H4 (cell line): ENCODE data around the gene ICOSLG. TPM values are rescaled to one million over a fixed set of nuclear protein-coding genes. Genes with fewer than 3 reads are reported as not detected.
"Not testable (repeated sequence)": the region's sequence is repeated elsewhere in the genome, so short reads cannot be mapped to it uniquely, and the experiment has no call there.

ENCODE experiments used
- DNase-seq: peaks from one replicate; pipeline ENCODE4 v3.0.0-alpha.2; 2015; ENCODE audit warnings: low spot score
- total RNA-seq: library from RNA; depleted of rRNA; stranded (reverse); fragments of >200 nt; shearing (Covaris generic); gene quantifications from 2 replicates; pipeline ENCODE4 v1.2.3, GENCODE V29; 2014; rRNA removed

ICOSLG gene, protein sequence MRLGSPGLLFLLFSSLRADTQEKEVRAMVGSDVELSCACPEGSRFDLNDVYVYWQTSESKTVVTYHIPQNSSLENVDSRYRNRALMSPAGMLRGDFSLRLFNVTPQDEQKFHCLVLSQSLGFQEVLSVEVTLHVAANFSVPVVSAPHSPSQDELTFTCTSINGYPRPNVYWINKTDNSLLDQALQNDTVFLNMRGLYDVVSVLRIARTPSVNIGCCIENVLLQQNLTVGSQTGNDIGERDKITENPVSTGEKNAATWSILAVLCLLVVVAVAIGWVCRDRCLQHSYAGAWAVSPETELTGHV
- total RNA-seq = 0.33 and 0.80 TPM in 2 replicates

DNA sequence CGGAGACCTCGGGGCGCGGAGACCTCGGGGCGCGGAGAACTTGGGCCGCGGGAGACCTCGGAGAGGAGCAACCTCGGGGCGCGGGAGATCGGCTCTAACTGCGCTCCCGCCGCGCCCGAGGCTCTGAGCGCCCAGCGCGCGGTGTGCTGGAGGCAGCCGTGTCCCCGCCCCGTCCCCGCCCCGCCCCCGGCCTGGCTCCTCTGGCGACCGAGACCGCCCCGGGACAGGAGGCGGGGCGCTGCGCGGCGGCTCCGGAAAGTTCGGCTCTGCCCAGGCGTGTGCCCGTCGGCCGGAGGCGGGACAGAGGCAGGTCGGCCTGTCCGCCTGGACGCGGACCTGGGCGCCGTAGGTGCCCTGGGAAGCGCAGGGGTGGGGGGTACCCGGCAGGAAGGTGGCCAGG lies at the start of gene ICOSLG:
Gene ICOSLG (minus strand): TSS at position 102 of the 400 bp plus-strand sequence. CDS start 126 bp downstream, outside the sequence.
- not testable (repeated sequence) for DNase-seq

DNA sequence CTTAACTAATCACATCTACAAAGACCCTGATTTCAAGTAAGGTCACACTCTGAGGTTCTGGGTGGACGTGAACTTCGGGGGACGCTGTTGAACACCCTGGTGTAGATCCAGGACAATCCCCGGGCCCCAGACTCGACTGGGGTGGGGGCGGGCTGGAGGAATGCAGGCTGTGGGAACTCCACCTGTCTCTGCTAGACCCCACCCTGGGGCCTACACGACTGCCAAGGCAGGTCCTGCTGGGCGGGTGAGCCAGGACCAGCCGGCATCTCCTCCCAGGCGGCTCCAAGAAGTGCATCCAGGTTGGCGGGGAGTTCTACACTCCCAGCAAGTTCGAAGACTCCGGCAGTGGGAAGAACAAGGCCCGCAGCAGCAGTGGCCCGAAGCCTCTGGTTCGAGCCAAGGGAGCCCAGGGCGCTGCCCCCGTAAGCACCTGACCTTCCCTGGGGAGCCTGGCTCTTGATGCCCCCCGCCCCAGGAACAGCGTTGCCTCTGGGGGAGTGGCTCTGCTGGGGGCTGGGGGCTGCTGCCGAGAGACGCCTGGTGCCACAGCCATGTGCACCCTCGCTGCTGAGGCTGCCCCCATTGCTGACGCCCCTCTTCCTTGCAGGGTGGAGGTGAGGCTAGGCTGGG lies 48.8 kb upstream of the ICOSLG start:
- DNase-seq = no peak

DNA sequence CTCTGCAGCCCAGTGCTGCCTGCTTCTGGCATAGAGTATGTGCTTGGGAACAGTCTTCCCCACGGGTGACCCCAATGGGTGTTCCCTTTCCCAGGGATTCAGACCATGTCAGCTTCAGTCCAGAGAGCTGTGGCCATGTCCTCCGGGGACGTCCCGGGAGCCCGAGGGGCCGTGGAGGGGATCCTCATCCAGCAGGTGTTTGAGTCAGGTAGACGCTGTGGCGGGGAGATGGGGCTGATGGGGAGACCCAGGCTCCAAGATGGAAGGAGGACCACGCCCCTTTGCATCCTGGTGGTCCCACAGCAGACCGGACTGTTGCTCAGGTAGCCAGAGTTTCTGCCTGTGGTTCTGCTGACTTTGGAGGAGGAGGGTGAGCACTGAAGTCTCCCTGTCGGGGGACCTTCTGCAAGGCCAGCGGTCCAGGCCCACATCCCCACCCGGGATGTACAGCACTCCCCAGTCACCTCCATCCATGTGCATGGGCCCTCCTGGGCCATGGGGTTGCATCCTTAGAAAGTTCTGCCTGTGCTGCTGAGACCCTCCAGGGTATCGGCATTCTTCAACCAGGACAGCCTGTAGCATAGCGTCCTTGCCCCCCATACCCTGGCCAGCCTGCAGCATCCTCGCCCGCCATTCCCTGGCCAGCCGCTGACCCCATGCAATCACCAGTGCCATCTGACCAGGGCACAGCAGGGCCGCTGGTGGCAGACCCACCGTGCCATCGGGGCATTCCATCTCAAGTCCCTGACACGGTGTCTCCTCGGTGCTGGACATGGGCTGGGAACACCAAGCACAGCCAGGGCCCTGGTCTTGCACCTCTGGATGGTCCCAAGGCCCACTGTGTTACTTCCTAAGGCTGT lies 47.7 kb upstream of the ICOSLG start:
- no peak for DNase-seq

DNA sequence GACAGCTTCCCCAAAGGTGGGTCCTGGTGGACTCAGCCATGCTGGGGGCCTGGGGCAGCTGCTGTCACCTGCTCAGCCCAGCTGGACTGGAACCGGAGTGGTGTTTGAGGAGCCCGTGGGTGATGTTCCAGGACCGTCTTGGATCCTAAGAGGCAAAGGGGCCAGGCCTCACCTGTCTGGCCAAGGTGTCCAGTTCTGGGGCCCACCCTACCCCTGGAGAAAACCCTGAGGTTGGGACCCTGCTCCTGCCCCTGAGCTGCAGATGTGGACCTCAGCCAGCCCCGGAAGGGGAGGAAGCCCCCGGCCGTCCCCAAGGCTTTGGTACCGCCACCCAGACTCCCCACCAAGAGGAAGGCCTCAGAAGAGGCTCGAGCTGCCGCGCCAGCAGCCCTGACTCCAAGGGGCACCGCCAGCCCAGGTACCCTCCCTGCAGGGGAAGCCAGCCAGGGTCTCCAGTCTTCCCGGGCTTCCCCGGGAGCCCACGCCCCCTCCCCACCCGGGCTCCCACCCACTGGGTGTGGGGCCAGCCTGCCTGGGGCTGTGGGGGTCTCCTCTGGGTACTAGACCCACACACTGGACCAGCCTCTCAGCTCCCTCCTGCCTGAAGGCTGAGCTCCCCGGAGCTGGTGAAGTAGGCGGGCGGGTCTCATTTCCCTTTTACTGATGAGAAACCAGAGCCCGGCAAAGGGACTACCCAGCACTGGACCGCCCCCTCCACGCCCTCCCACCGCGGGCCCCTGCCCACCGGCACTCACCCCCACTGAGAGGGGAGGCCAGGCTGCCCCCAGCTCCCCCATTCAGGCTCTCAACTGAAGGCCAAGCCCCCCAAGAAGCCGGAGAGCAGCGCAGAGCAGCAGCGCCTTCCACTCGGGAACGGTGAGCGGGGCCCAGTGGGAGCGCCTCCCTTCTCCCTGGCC lies 46.2 kb upstream of the ICOSLG start:
- no peak for DNase-seq

DNA sequence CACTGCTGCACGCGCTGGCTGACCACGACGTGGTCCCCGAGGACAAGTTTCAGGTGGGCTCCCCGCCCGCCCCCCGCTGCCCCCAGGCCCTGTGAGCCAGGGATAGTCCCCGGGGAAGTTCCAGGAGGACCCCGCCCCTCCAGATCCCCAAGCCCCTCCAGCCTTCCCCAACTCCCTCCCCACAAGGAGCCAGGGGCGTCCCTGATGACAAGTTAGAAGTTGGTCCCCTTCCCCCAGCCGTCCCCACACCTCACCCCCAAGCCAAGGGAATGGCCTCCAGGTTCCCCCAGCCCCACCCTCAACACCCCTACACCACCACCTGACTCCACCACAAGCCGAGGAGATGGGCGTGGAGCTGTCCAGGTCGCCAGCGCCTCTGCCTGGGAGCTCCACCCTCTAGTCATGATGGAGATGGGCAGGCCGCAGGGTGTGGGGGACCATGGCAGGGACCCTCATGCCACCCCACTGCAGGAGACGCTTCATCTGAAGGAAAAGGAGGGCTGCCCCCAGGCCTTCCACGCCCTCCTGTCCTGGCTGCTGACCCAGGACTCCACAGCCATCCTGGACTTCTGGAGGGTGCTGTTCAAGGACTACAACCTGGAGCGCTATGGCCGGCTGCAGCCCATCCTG lies 45.5 kb upstream of the ICOSLG start:
- no peak for DNase-seq

DNA sequence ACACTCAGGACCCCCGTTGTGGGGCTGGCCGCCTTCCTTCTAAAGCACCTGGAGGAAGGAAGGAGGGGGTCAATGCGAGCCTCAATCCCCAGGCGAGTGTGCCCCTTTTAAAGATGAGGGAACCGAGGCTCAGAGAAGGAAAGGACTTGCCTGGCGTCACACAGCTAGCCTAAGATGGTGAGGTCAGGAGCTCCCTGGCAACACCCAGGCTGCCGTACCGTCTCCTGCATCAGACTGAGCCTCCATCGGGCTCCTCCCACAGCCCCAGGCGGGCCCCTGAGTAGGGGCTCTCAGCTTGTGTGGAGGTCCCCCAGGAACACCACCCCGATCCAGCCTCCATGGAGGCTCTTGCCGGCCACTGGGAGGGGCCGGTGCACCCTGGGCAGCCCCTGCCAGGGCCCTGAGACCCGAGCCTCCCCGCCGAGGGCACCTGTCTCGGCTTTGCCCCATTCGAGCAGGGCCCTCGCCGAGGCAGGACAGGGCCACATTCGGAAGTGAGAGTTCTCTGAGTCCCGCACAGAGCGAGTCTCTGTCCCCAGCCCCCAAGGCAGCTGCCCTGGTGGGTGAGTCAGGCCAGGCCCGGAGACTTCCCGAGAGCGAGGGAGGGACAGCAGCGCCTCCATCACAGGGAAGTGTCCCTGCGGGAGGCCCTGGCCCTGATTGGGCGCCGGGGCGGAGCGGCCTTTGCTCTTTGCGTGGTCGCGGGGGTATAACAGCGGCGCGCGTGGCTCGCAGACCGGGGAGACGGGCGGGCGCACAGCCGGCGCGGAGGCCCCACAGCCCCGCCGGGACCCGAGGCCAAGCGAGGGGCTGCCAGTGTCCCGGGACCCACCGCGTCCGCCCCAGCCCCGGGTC lies 44.6 kb upstream of the ICOSLG start, which contains the start of gene AIRE:
Gene AIRE (plus strand): TSS at position 739 of the 855 bp plus-strand sequence. CDS start 131 bp downstream, outside the sequence.
- DNase-seq = no peak

DNA sequence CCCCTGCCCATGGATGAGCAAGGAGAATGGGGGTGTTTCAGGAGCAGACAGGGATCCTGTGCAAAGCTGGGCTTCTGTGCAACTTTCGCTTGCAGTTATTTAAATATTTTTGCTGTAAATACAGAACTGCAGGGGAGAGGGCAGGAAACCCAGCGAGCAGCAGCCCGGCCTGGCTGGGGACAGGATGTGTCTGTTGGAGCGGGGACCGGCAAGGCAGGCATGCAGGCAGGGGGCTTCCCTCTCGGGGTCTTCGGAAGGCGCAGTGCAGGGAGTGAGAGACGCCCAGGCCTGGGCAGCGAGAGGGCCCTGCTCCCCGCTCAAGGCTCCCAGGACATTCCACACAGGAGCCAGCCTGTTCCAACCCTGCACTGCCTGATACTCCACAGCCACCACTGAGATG lies 43.2 kb upstream of the ICOSLG start:
- DNase-seq = no peak

DNA sequence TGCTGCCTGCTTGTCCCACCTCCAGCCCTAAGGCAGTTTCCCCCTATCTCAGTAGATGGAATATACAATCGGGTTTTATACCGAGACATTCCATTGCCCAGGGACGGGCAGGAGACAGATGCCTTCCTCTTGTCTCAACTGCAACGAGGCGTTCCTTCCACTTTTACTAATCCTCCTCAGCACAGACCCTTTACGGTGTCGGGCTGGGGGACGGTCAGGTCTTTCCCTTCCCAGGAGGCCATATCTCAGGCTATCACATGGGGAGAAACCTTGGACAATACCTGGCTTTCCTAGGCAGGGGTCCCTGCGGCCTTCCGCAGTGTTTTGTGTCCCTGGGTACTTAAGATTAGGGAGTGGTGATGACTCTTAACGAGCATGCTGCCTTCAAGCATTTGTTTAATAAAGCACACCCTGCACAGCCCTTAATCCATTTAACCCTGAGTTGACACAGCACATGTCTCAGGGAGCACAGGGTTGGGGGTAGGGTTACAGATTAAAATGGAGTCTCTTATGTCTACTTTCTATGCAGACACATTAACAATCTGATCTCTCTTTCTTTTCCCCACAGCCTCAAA lies 42.6 kb upstream of the ICOSLG start:
- DNase-seq = not testable (repeated sequence)

DNA sequence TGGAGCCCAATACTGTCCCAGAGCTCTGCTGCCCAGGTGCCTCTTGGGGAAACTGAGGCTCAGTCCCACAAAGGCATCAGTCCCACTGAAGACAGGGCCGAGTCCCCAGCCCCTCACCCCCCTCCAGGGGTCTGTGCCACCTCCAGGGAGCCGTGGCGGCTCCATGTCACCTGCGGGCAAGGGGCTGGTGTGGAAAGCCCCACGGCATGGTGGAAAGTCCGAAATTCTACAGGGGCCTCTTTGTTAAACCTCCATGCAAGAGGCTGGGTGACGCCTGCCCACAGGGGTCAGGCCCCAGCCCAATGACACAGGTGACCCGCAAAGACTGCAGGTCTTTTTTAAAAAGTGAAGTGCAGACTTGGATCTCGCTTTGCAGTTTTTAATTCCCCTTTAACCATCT lies 41.6 kb upstream of the ICOSLG start:
- DNase-seq = no peak

DNA sequence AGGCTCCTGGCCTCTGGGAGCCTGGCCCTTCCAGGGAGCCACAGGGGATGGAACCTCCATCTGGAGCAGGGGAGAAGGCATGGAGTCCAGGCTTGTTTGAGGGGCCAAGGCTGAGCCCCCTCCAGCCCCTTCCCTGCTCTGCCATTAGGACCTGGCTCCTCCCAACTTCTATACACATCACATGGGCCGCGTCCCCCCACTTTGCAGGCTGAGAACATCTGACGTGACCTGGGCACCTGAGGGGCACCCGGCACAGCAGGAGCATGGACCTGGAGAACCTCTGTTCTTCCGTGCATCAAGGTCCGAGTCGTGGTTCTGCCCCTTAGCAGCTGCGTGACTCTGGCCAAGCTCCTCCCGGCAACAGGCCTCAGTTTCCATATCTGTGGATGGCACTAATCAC lies 41.1 kb upstream of the ICOSLG start:
- DNase-seq = no peak

DNA sequence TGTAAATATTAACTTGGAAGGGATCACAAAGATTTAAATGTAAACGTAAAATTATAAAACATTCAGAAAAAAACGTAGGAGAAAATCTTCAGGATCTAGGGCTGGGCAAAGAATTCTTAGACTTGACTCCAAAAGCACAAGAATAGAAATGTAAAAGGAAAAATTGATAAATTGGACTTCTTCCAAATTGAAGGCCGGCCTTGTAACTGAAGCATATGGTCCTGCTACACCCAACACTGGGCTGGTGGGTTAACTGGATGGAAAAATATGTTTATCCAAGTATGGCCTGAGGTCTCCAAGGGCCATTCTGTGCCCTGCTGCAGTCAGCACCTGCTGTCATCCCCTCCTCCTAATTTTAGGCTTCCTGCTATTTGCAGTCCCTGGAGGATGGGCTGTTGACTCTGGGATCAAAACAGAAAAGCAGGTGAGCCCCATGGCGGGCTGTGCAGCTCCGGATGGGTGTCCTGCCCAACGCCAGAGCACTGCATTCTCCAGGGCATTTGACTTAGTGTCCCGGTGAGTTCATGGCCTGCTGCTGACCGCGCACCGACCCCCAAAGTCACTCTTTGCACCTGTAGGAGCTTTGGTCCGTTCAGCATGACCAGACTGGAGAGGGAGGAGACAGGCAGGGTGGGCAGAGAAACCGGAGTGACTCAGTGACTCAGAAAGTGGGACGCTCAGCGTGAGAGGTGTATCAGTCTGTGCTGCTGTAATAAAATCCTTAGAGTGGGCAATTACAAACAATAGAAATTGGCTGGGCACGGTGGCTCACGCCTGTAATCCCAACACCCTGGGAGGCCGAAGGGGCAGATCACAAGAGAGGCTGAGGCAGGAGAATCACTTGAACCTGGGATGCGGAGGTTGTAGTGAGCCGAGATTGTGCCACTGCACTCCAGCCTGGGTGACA lies 38.9 kb upstream of the ICOSLG start:
- no peak for DNase-seq

DNA sequence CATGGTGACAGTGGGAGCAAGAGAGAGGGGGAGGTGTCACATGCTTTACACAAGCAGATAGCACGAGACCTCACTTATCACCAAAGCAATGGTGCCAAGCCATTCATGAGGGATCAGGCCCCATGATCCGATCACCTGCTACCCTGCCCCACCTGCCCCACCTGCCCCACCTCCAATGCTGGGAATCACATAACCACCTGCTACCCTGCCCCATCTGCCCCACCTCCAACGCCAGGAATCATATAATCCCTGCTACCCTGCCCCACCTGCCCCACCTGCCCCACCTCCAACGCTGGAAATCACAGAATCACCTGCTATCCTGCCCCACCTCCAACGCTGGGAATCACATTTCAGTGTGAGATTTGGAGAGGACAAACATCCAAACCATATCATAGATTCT lies 34.3 kb upstream of the ICOSLG start:
- DNase-seq = no peak

DNA sequence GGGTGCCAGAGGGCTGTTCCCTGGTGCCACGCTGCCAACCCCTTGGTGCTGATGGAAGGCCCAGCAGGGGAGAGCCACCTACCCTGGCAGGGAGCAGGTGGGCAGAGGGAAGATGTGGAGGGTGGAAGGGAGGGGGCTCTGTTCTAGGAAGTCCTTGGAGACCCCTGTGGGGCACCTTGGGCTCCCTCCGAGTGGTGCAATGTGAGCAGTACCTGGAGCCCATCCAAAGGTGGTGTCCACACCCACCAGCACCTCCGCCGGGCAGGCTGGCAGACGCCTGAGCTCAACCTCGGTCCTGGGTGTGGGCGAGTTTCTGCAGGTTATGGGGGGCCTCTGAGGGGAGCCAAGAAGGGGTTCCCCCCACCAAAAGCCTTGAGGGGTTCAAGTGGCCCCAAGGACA lies 32.3 kb upstream of the ICOSLG start:
- no peak for DNase-seq

DNA sequence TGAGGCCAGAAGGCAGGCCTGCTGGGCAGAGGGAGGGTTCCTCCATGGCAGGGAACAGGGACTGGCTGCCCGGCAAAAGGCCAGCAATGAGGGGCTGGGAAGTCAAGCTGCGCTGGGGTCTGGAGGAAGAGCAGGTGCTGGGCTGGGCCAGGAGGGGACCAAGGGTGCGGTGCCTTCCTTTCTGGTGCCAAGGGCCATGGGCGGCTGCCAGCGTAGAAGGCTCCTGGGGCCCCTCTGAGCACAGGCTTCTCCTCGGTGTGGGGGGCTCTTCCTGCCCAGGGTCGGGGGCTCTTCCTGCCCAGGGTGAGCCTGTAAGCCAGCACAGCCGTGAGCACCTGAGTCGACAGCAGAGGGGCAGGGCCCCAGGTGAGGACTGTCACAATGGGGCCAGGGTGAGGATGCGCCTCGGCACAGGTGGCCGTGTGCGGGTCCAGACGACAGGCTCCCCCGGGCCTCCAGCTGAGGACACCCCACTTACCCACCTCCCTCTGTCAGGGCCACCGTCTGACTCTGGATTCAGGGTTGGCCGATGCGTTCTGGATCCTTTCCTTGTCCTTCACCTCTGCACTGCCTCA lies 31.6 kb upstream of the ICOSLG start:
- no peak for DNase-seq

DNA sequence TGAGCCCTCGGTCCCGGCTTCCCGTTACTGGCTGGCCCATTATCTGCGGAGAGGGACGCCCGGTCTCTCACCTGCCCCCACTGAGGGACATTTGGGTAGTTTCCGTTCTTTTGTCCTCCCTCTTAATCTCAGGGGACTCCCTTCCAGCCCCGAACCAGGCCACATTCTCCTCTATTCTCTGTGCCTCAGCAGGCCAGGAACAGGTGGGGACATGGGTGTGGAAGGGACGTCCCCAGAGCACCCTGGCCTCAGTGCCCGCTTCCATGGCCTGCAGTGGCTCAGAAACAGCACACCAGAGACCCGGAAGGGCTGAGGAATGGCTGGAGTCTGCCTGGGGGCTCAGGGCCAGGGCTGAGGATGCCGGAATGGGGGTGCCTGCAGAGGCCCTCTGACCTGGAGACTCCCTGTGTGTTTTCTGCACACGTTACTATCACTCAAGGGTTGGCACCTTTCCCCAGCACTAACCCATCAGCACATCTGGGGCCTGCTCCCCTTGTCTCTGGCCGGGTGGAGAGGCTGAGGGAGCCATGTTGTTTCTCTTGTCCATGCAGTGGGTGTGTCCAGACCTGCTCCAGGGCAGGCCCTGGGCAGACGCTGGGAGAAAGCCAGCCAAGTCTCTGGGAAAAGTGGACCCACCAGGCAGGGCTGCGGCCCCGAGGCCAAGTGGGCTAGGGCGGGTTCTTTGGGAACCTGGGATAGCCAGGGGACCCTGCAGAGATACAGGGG lies 31.0 kb upstream of the ICOSLG start:
- DNase-seq = no peak

DNA sequence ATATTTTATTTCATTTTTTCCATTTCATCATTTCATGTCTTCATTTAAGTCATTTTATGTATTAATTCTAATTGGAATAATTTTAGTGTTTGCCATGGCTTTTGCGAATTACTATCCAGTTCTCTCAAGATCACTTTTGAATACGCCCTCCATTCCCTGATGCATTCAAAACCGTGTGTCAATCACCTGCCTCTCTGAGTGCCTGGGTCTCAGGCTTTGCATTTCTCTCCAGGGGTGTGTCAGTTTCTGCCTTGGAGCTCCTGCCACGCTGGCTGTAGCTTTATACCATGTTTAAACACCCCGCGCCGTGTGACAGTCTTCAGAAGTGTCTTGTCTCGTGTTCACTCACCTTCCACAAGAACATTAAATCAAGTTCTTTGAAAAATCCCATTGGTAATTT lies 28.3 kb upstream of the ICOSLG start:
- no peak for DNase-seq

DNA sequence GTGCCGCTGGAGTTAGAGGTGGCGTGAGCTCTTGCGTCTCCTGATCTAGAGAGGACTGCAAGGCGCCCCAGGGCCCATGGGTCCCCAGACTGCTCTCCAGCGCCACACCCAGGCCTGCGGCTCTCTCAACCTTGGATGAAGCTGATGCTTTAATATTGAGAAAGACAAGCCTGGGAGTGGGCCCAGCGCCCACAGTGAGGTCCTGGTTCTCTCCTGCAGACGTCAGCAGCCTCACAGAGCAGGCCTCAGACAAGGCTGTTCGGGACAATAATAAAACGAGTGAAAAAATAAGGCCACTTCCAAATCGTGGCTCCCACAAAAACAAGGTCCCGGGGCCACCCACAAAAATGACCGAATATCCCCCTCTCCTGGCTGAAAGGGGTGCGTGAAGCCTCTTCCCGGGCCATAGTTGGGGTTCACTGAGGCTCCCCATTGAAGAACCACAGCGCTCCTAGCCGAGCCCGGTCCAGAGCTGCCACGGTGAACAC lies 27.0 kb upstream of the ICOSLG start:
- DNase-seq = no peak
